HepG2 (cell line): ENCODE data around the gene PRKAR1B. TPM values are rescaled to one million over a fixed set of nuclear protein-coding genes. Genes with fewer than 3 reads are reported as not detected.

Experiments used
- ATAC-seq: fragments of 200-7000 bp; cut with Tn5 transposase; 3 replicates; pipeline ENCODE4 v1.9.1; 2020; ENCODE audit warnings: mild to moderate bottlenecking, moderate library complexity
- BruUV-seq: library from RNA; stranded (reverse); fragments of 400-500 nt; replicated peaks from 2 replicates; lab custom pipeline; 2021; lab: Mats Ljungman, UMichigan
- CTCF ChIA-PET: fragments of 300-600 bp; formaldehyde crosslinking; extraction: SDS; loops from one replicate; lab custom pipeline; 2021; ENCODE audit warnings: low total read pairs, inconsistent platforms, low intra/inter-chr PET ratio; lab: Yijun Ruan, JAX
- POLR2A ChIA-PET: fragments of 350-600 bp; sonication (Branson Sonifier 250); formaldehyde crosslinking; loops from one replicate; lab custom pipeline; 2020; ENCODE audit warnings: antibody characterized with exemption, inconsistent platforms; lab: Yijun Ruan, JAX
- DNase-seq: peaks from one replicate; pipeline ENCODE4 v3.0.0-alpha.2; 2015; ENCODE audit warnings: low spot score
- FAIRE-seq: peaks from 3 replicates; lab custom pipeline; 2011; peaks lifted over from hg19 to GRCh38; lab: Jason Lieb, UNC
- H2AFZ ChIP-seq: one replicate; pipeline ENCODE4 v1.6.1; 2011; ENCODE audit warnings: low read length, inconsistent platforms
- H3K27ac ChIP-seq: fragments of 300-600 bp; 3 replicates; pipeline ENCODE4 v1.8.0; 2011; ENCODE audit warnings: mixed run types, mild to moderate bottlenecking, mixed read lengths, low read length, inconsistent platforms; ENCODE audit not compliant: insufficient read depth; ENCODE audit errors: extremely low read length
- H3K27me3 ChIP-seq, 2 experiments: fragments of 200-600 bp in 1 of 2; 2 replicates in 1 of 2; 3 replicates in 1 of 2; pipeline versions ENCODE4 v1.6.0 to v1.8.0; 2011; ENCODE audit warnings: low read length in 2 of 2, mild to moderate bottlenecking in 2 of 2, moderate library complexity in 2 of 2, inconsistent platforms in 1 of 2; ENCODE audit not compliant: insufficient read depth in 2 of 2, control insufficient read depth in 1 of 2
- H3K36me3 ChIP-seq, 2 experiments: fragments of 200-600 bp in 1 of 2; replicated peaks in 1 of 2; 2 replicates in 1 of 2; 3 replicates in 1 of 2; pipeline versions ENCODE4 v1.5.1 to v1.8.0; 2011; ENCODE audit warnings: low read length in 2 of 2, inconsistent platforms in 1 of 2; ENCODE audit not compliant: insufficient read depth in 2 of 2, control insufficient read depth in 1 of 2
- H3K4me1 ChIP-seq: 2 replicates; pipeline ENCODE4 v1.5.1; 2012; ENCODE audit warnings: low read length, inconsistent platforms; ENCODE audit not compliant: insufficient read depth
- H3K4me2 ChIP-seq: 2 replicates; pipeline ENCODE4 v1.6.0; 2011; ENCODE audit warnings: low read depth, low read length, inconsistent platforms
- H3K4me3 ChIP-seq, 3 experiments: fragments of 200-600 bp in 1 of 3; sonication (generic), shearing (Covaris generic) in 1 of 3; replicated peaks in 1 of 3; 2 replicates each; pipeline ENCODE4 v1.5.1; 2011 to 2016; ENCODE audit warnings: low read length in 3 of 3, inconsistent platforms in 2 of 3, low read depth in 2 of 3, mild to moderate bottlenecking in 2 of 3, control low read depth in 1 of 3, mixed read lengths in 1 of 3; ENCODE audit not compliant: insufficient read depth in 1 of 3
- H3K79me2 ChIP-seq: one replicate; pipeline ENCODE4 v1.6.1; 2011; ENCODE audit warnings: low read length, inconsistent platforms; ENCODE audit not compliant: insufficient read depth
- H3K9ac ChIP-seq: 2 replicates; pipeline ENCODE4 v1.6.0; 2011; ENCODE audit warnings: mild to moderate bottlenecking, low read depth, low read length, inconsistent platforms; ENCODE audit not compliant: insufficient read depth
- H3K9me3 ChIP-seq: 2 replicates; pipeline ENCODE4 v1.5.1; 2012; ENCODE audit warnings: mild to moderate bottlenecking, low read length
- H4K20me1 ChIP-seq: 2 replicates; pipeline ENCODE4 v1.6.0; 2011; ENCODE audit warnings: inconsistent platforms, mild to moderate bottlenecking, low read length, moderate library complexity; ENCODE audit not compliant: insufficient read depth
- CREB3 ChIP-seq: sonication (generic); formaldehyde crosslinking; IDR thresholded peaks from 2 replicates; pipeline ENCODE4 v1.5.0; 2020; ENCODE audit warnings: missing genetic modification reagents
- EHMT2 ChIP-seq: fragments of 200-600 bp; sonication (generic); IDR thresholded peaks from 2 replicates; pipeline ENCODE4 v1.7.0; 2017; ENCODE audit warnings: antibody characterized with exemption, low read depth, low read length, borderline replicate concordance
- FOSL2 ChIP-seq: sonication (generic); formaldehyde crosslinking; IDR thresholded peaks from 2 replicates; pipeline ENCODE4 v1.4.0; 2020; ENCODE audit warnings: missing genetic modification reagents
- HNRNPLL ChIP-seq: fragments of 200-400 bp; formaldehyde crosslinking; IDR thresholded peaks from 2 replicates; pipeline ENCODE4 v1.6.1; 2017; ENCODE audit warnings: mild to moderate bottlenecking, low read depth, low read length; ENCODE audit not compliant: poor library complexity, severe bottlenecking
- HOXA3 ChIP-seq: sonication (generic); formaldehyde crosslinking; IDR thresholded peaks from 2 replicates; pipeline ENCODE4 v1.5.0; 2020; ENCODE audit warnings: missing genetic modification reagents
- MTA1 ChIP-seq: sonication (generic); formaldehyde crosslinking; IDR thresholded peaks from 2 replicates; pipeline ENCODE4 v1.4.0; 2020; ENCODE audit warnings: missing genetic modification reagents, mild to moderate bottlenecking, borderline replicate concordance
- RFXANK ChIP-seq: IDR thresholded peaks from 2 replicates; pipeline ENCODE4 v1.6.1; 2016
- SIX4 ChIP-seq: sonication (generic); formaldehyde crosslinking; IDR thresholded peaks from 2 replicates; pipeline ENCODE4 v1.4.0; 2020; ENCODE audit warnings: missing genetic modification reagents
- SP1 ChIP-seq, 2 experiments: fragments of 450-650 bp in 1 of 2; sonication (generic) in 1 of 2; formaldehyde crosslinking in 1 of 2; IDR thresholded peaks; 2 replicates each; pipeline versions ENCODE4 v1.4.0 to v1.6.1; 2016 to 2020; ENCODE audit warnings: missing genetic modification reagents in 1 of 2
- SRY ChIP-seq: sonication (generic); formaldehyde crosslinking; IDR thresholded peaks from 2 replicates; pipeline ENCODE4 v1.8.0; 2022; ENCODE audit warnings: mild to moderate bottlenecking, missing genetic modification reagents
- TARDBP ChIP-seq: sonication (generic); formaldehyde crosslinking; IDR thresholded peaks from 2 replicates; pipeline ENCODE4 v1.8.0; 2022; ENCODE audit warnings: mild to moderate bottlenecking, missing genetic modification reagents
- USF2 ChIP-seq, 2 experiments: sonication (generic) in 1 of 2; formaldehyde crosslinking in 1 of 2; IDR thresholded peaks; 2 replicates each; pipeline versions ENCODE4 v1.5.1 to v1.6.1; 2011 to 2020; ENCODE audit warnings: borderline replicate concordance in 1 of 2, low read depth in 1 of 2, low read length in 1 of 2, mild to moderate bottlenecking in 1 of 2, missing genetic modification reagents in 1 of 2, moderate library complexity in 1 of 2
- ZC3H13 ChIP-seq: sonication (generic); formaldehyde crosslinking; IDR thresholded peaks from 2 replicates; pipeline ENCODE4 v1.8.1; 2023; ENCODE audit warnings: mild to moderate bottlenecking, missing genetic modification reagents, moderate library complexity
- ZNF280B ChIP-seq: sonication (generic); formaldehyde crosslinking; IDR thresholded peaks from 2 replicates; pipeline ENCODE4 v1.5.0; 2020; ENCODE audit warnings: missing genetic modification reagents, mild to moderate bottlenecking, borderline replicate concordance
- ZNF335 ChIP-seq: sonication (generic); formaldehyde crosslinking; IDR thresholded peaks from 2 replicates; pipeline ENCODE4 v1.4.0; 2020; ENCODE audit warnings: missing genetic modification reagents
- ZNF740 ChIP-seq: sonication (generic); formaldehyde crosslinking; IDR thresholded peaks from 2 replicates; pipeline ENCODE4 v1.4.0; 2020; ENCODE audit warnings: missing genetic modification reagents
- ZNF816 ChIP-seq: sonication (generic); formaldehyde crosslinking; IDR thresholded peaks from 2 replicates; pipeline ENCODE4 v1.8.0; 2022; ENCODE audit warnings: missing genetic modification reagents, mild to moderate bottlenecking, borderline replicate concordance
- WGBS: methylation state at CpG from one replicate; pipeline ENCODE4 v1.1.6; 2017; ENCODE audit warnings: low lambda C conversion rate; 5-methylcytosine and 5-hydroxymethylcytosine counted together
- in situ Hi-C: cut with HindIII; loops from 2 replicates; pipeline ENCODE4 v1.10.0; 2017; ENCODE audit warnings: low pct_unique_long_range_greater_than_20kb; ENCODE audit not compliant: extremely low pct_ligation_motif_present
- intact Hi-C: fragments of 100-400 bp; cut with micrococcal nuclease; formaldehyde crosslinking; loops from one replicate; pipeline ENCODE4 v1.10.0; 2022; ENCODE audit not compliant: unreplicated experiment
- polyA plus RNA-seq, 8 experiments: library from polyadenylated mRNA; depleted of rRNA in 3 of 8; stranded (reverse) in 7 of 8; unstranded in 1 of 8; fragments of >200 nt; fragmentation: Illumina TruSeq in 4 of 8; extraction: Trizol in 4 of 8; gene quantifications; 2 replicates each; pipeline versions ENCODE4 v1.2.1 to v1.2.3, GENCODE V29; 2011 to 2016; ENCODE audit warnings: low read depth in 4 of 8, missing spikeins in 1 of 8, mixed read lengths in 1 of 8; ENCODE audit not compliant: insufficient read depth in 1 of 8
- total RNA-seq, 5 experiments: library from RNA; depleted of rRNA; stranded (reverse); fragments of >200 nt; fragmentation: Illumina TruSeq; extraction: Trizol; gene quantifications; 2 replicates each; pipeline ENCODE4 v1.2.3, GENCODE V29; 2016; ENCODE audit warnings: low read depth in 1 of 5

The PRKAR1B gene
- total and polyA plus RNA-seq, 2 of the 13 experiments (the other 11 are each of a cell fraction or from before 2014, with no cell fraction given): 7.9 to 28.2 TPM

GRCh38 chr7:635227-635626 is 91.9 kb downstream of the PRKAR1B start:
- Histone ChIP-seq H3K27ac (no peak overlapping the region), H3K4me1 (no peaks in the 10 kb centered on the region), H3K36me3 (0 out of 5 replicates have a peak, but pooled peaks cover 0 to 4% of the 10 kb centered on the region in 2 experiments), H3K4me2 (no peak overlapping the region), H3K27me3 (no peaks in the 10 kb centered on the region), H3K9ac (no peak overlapping the region), H4K20me1 (no peaks in the 10 kb centered on the region), H2AFZ (no peak overlapping the region), H3K9me3 (no peaks in the 10 kb centered on the region), H3K4me3 (no peak overlapping the region), H3K79me2 (no peaks in the 10 kb centered on the region)
- no TSS peak for BruUV-seq
- DNase-seq: no peak
- FAIRE-seq: no peak
- 100% methylated on average over 8 of the region's 12 CpGs for WGBS
- intact Hi-C loops: no loop called here
- in situ Hi-C loops: loop anchor here (10.0 kb wide), 1 partner anchor 310 kb away; no protein-coding TSS in a partner anchor
- POLR2A ChIA-PET: no interaction called here
- TF ChIP-seq SIX4 (CRISPR knock-in tag) (no peak), TARDBP (CRISPR knock-in tag) (no peak), ZC3H13 (CRISPR knock-in tag) (no peak), EHMT2 (no peak), USF2 (IDR thresholded peaks at IDR 0.05; ENCODE audit: low read depth, low read length) (no peak), USF2 (CRISPR knock-in tag; IDR thresholded peaks at IDR 0.05; ENCODE audit: borderline replicate concordance) (no peak), RFXANK (CRISPR knock-in tag) (no peak), MTA1 (CRISPR knock-in tag) (no peak), CREB3 (CRISPR knock-in tag) (no peak), ZNF816 (no peak), ZNF280B (no peak), SP1 (IDR thresholded peaks at IDR 0.05) (no peak), SP1 (CRISPR knock-in tag; IDR thresholded peaks at IDR 0.05) (no peak), HOXA3 (CRISPR knock-in tag) (no peak), SRY (CRISPR knock-in tag) (no peak), HNRNPLL (no peak), ZNF335 (no peak), ZNF740 (CRISPR knock-in tag) (no peak), FOSL2 (CRISPR knock-in tag) (no peak)
- TF ChIP-seq, all 625 proteins: peak for 0
- CTCF ChIA-PET: no interaction called here
- no peak for ATAC-seq
